HG03575 (cell line): ENCODE results near the gene BANP.
"Not testable (repeated sequence)": the region's sequence is repeated elsewhere in the genome, so short reads cannot be mapped to it uniquely, and the experiment has no call there.

Experiments
- ATAC-seq: cut with Tn5 transposase; IDR thresholded peaks from one replicate; pipeline ENCODE4 v1.9.1; 2021; ENCODE audit not compliant: unreplicated experiment, insufficient number of reproducible peaks, low FRiP score; ENCODE audit errors: extremely low read depth

BANP gene

GRCh38 chr16:88087517-88087877 lies 136.3 kb downstream of the BANP start:
- no peak for ATAC-seq

GRCh38 chr16:88088161-88088581 lies 136.9 kb downstream of the BANP start:
- ATAC-seq = no peak

GRCh38 chr16:88088611-88089010 lies 137.4 kb downstream of the BANP start:
- ATAC-seq = not testable (repeated sequence)

GRCh38 chr16:88089071-88089470 lies 137.8 kb downstream of the BANP start:
- ATAC-seq = not testable (repeated sequence)

GRCh38 chr16:88089632-88090376 lies 138.6 kb downstream of the BANP start:
- ATAC-seq = not testable (repeated sequence)

GRCh38 chr16:88090377-88091175 lies 139.3 kb downstream of the BANP start:
- ATAC-seq = not testable (repeated sequence)

- ATAC-seq = not testable (repeated sequence)
These were observed 140.2 kb downstream of the BANP start for GRCh38 chr16:88091221-88091971.

GRCh38 chr16:88091972-88092302 lies 140.7 kb downstream of the BANP start:
- ATAC-seq = not testable (repeated sequence)

- not testable (repeated sequence) for ATAC-seq
These were observed 141.7 kb downstream of the BANP start for GRCh38 chr16:88092791-88093555.

GRCh38 chr16:88093556-88094252 lies 142.5 kb downstream of the BANP start:
- ATAC-seq = not testable (repeated sequence)

GRCh38 chr16:88094253-88094575 lies 143.0 kb downstream of the BANP start:
- not testable (repeated sequence) for ATAC-seq

GRCh38 chr16:88094900-88095299 lies 143.7 kb downstream of the BANP start:
- not testable (repeated sequence) for ATAC-seq

- ATAC-seq = not testable (repeated sequence)
These were observed 145.4 kb downstream of the BANP start for GRCh38 chr16:88096659-88097058.

GRCh38 chr16:88098731-88099562 lies 147.7 kb downstream of the BANP start:
- not testable (repeated sequence) for ATAC-seq

GRCh38 chr16:88099563-88099890 lies 148.3 kb downstream of the BANP start:
- no peak for ATAC-seq

- not testable (repeated sequence) for ATAC-seq
These were observed 148.7 kb downstream of the BANP start for GRCh38 chr16:88099956-88100355.

- ATAC-seq = not testable (repeated sequence)
These were observed 149.8 kb downstream of the BANP start for GRCh38 chr16:88100801-88101622.
